Prostate gland (tissue), 2 donors: ENCODE measurements around the gene CCDC73. TPM values are rescaled to one million over a fixed set of nuclear protein-coding genes. Genes with fewer than 3 reads are reported as not detected.

Experiments
- DNase-seq: peaks from one replicate; pipeline ENCODE4 v3.0.0-alpha.2; 2019; ENCODE audit warnings: low spot score
- H3K27ac ChIP-seq, 2 donors: fragments of 200-600 bp; sonication (generic); 2 replicates each; pipeline ENCODE4 v1.5.1; 2017 to 2019
- H3K27me3 ChIP-seq: fragments of 200-600 bp; sonication (generic); replicated peaks from 2 replicates; pipeline ENCODE4 v1.5.1; 2019; ENCODE audit not compliant: insufficient read depth
- H3K36me3 ChIP-seq, 2 donors: fragments of 200-600 bp; sonication (generic); 1 replicate in 1 of 2; 2 replicates in 1 of 2; pipeline versions ENCODE4 v1.5.1 to v1.8.1; 2017 to 2019
- H3K4me1 ChIP-seq: fragments of 200-600 bp; sonication (generic); replicated peaks from 2 replicates; pipeline ENCODE4 v1.5.1; 2019
- H3K4me3 ChIP-seq, 2 donors: fragments of 200-600 bp; sonication (generic); 2 replicates each; pipeline ENCODE4 v1.5.1; 2017 to 2019
- H3K9me3 ChIP-seq: fragments of 200-600 bp; sonication (generic); 2 replicates; pipeline ENCODE4 v1.5.1; 2017
- CTCF ChIP-seq, 4 experiments: fragments of 200-600 bp in 2 of 4; fragments of 450-650 bp in 2 of 4; sonication (generic) in 2 of 4; IDR thresholded peaks; 1 replicate in 3 of 4; 2 replicates in 1 of 4; pipeline ENCODE4 v1.5.1; 2016 to 2019; ENCODE audit warnings: antibody characterized with exemption in 4 of 4, mild to moderate bottlenecking in 2 of 4, moderate library complexity in 2 of 4
- POLR2A ChIP-seq: fragments of 450-650 bp; IDR thresholded peaks from one replicate; pipeline ENCODE4 v1.6.1; 2016; ENCODE audit warnings: antibody characterized with exemption, mild to moderate bottlenecking
- POLR2AphosphoS5 ChIP-seq: sonication (generic); formaldehyde crosslinking; IDR thresholded peaks from one replicate; pipeline ENCODE4 v1.6.1; 2017; ENCODE audit warnings: antibody characterized with exemption
- WGBS: methylation state at CpG from one replicate; pipeline ENCODE4 v1.1.5; 2018; 5-methylcytosine and 5-hydroxymethylcytosine counted together
- intact Hi-C: fragments of 100-400 bp; cut with DNase I; formaldehyde crosslinking; loops from one replicate; pipeline ENCODE4 v1.14.2; 2022
- total RNA-seq, 2 donors: library from RNA; depleted of rRNA; stranded (reverse); fragments of >200 nt; gene quantifications; one replicate each; pipeline ENCODE4 v1.1.0, GENCODE V29; 2016

Gene CCDC73
- total RNA-seq, 2 donors from 2014 or later: 0.09 to 2.7 TPM

- intact Hi-C loops: no loop called here
- Histone ChIP-seq H3K36me3 (no peaks in the 10 kb centered on the region), H3K27ac (no peak overlapping the region), H3K27me3 (no peaks in the 10 kb centered on the region), H3K4me1 (no peaks in the 10 kb centered on the region), H3K4me3 (no peak overlapping the region), H3K9me3 (no peaks in the 10 kb centered on the region)
- WGBS: 100% methylated on average over 1 of the region's 1 CpG
- no peak for TF ChIP-seq POLR2A
- no peak for TF ChIP-seq POLR2AphosphoS5
- TF ChIP-seq CTCF (IDR thresholded peaks at IDR 0.05): no peak
- DNase-seq: no peak
Measured at GRCh38 chr11:32576456-32576855, 218.0 kb downstream of the CCDC73 start.

GRCh38 chr11:32575070-32575469 is 219.4 kb downstream of the CCDC73 start:
- intact Hi-C loops: no loop called here
- 71% methylated on average over 2 of the region's 2 CpGs for WGBS

GRCh38 chr11:32574421-32574820 is 220.0 kb downstream of the CCDC73 start:
- Histone ChIP-seq H3K4me1 (no peaks in the 10 kb centered on the region), H3K4me3 (no peak overlapping the region), H3K36me3 (no peaks in the 10 kb centered on the region), H3K27ac (no peak overlapping the region), H3K27me3 (no peaks in the 10 kb centered on the region), H3K9me3 (no peaks in the 10 kb centered on the region)
- WGBS: 23% methylated on average over 4 of the region's 4 CpGs
- intact Hi-C loops: no loop called here
- DNase-seq: no peak
- TF ChIP-seq POLR2A: no peak
- TF ChIP-seq CTCF (IDR thresholded peaks at IDR 0.05): no peak
- TF ChIP-seq POLR2AphosphoS5: no peak

More at GRCh38 chr11:32575070-32575469, 219.4 kb downstream of the CCDC73 start:
- no peaks in the 10 kb centered on the region for H3K36me3 ChIP-seq
- no peaks in the 10 kb centered on the region for H3K9me3 ChIP-seq
- no peaks in the 10 kb centered on the region for H3K4me1 ChIP-seq
- H3K4me3 ChIP-seq: no peak overlapping the region
- no peak for TF ChIP-seq CTCF (IDR thresholded peaks at IDR 0.05)
- no peak for TF ChIP-seq POLR2A
- no peak for TF ChIP-seq POLR2AphosphoS5
- no peak for DNase-seq
- no peak overlapping the region for H3K27ac ChIP-seq
- H3K27me3 ChIP-seq: no peaks in the 10 kb centered on the region

GRCh38 chr11:32573228-32573627 is 221.2 kb downstream of the CCDC73 start:
- Histone ChIP-seq H3K4me3 (no peak overlapping the region), H3K9me3 (no peaks in the 10 kb centered on the region), H3K27ac (no peak overlapping the region), H3K27me3 (no peaks in the 10 kb centered on the region), H3K36me3 (no peaks in the 10 kb centered on the region), H3K4me1 (no peaks in the 10 kb centered on the region)
- no peak for DNase-seq
- intact Hi-C loops: no loop called here
- WGBS: 85% methylated on average over 4 of the region's 4 CpGs
- TF ChIP-seq POLR2AphosphoS5: no peak
- no peak for TF ChIP-seq CTCF (IDR thresholded peaks at IDR 0.05)
- TF ChIP-seq POLR2A: no peak

GRCh38 chr11:32571039-32571438 is 223.4 kb downstream of the CCDC73 start:
- intact Hi-C loops: no loop called here
- 48% methylated on average over 10 of the region's 10 CpGs for whole genome bisulfite sequencing
- no peaks in the 10 kb centered on the region for H3K36me3 ChIP-seq
- H3K27ac ChIP-seq: no peak overlapping the region
- TF ChIP-seq POLR2AphosphoS5: no peak
- H3K9me3 ChIP-seq: no peaks in the 10 kb centered on the region
- DNase-seq: no peak
- no peaks in the 10 kb centered on the region for H3K4me1 ChIP-seq
- H3K27me3 ChIP-seq: no peaks in the 10 kb centered on the region
- H3K4me3 ChIP-seq: no peak overlapping the region
